K562 (cell line): ENCODE results near the gene CD14. TPM values are rescaled to one million over a fixed set of nuclear protein-coding genes. Genes with fewer than 3 reads are reported as not detected.

ENCODE experiments used
- ATAC-seq: fragments of 200-7000 bp; cut with Tn5 transposase; 3 replicates; pipeline ENCODE4 v1.9.1; 2020; ENCODE audit warnings: moderate library complexity
- BruUV-seq: library from RNA; stranded (reverse); fragments of 400-500 nt; replicated peaks from 2 replicates; lab custom pipeline; 2021; lab: Mats Ljungman, UMichigan
- CTCF ChIA-PET: fragments of 300-600 bp; formaldehyde crosslinking; extraction: SDS; loops from one replicate; lab custom pipeline; 2021; ENCODE audit warnings: low intra/inter-chr PET ratio; lab: Yijun Ruan, JAX
- POLR2A ChIA-PET: fragments of 300-600, 350-650 bp; sonication (Branson Sonifier 250); formaldehyde crosslinking; extraction: SDS; loops from one replicate; lab custom pipeline; 2021; ENCODE audit warnings: antibody characterized with exemption, inconsistent platforms; lab: Yijun Ruan, JAX
- DNase-seq, 4 experiments: peaks; one replicate each; pipeline versions ENCODE4 v3.0.0 to v3.0.0-alpha.2; 2011 to 2018; ENCODE audit warnings: low spot score in 3 of 4, mixed read lengths in 3 of 4; ENCODE audit errors: extremely low read depth in 1 of 4
- FAIRE-seq: peaks from 2 replicates; lab custom pipeline; 2011; peaks lifted over from hg19 to GRCh38; lab: Jason Lieb, UNC
- H2AFZ ChIP-seq: 2 replicates; pipeline ENCODE4 v1.6.0; 2011; ENCODE audit warnings: low read depth, low read length, control low read depth, inconsistent platforms
- H3K27ac ChIP-seq: fragments of 200-600 bp; 3 replicates; pipeline ENCODE4 v1.8.0; 2011; ENCODE audit warnings: low read depth, mild to moderate bottlenecking, control low read depth, inconsistent platforms, low read length, moderate library complexity, mixed read lengths; ENCODE audit errors: extremely low read depth
- H3K27me3 ChIP-seq, 2 experiments: fragments of 300-600 bp in 1 of 2; 2 replicates in 1 of 2; 3 replicates in 1 of 2; pipeline versions ENCODE4 v1.6.0 to v1.8.0; 2011; ENCODE audit warnings: inconsistent platforms in 2 of 2, low read length in 2 of 2, mild to moderate bottlenecking in 1 of 2, mixed read lengths in 1 of 2, moderate library complexity in 1 of 2; ENCODE audit not compliant: control insufficient read depth in 2 of 2, insufficient read depth in 2 of 2
- H3K36me3 ChIP-seq: fragments of 300-600 bp; 3 replicates; pipeline ENCODE4 v1.8.0; 2011; ENCODE audit warnings: mild to moderate bottlenecking, low read length, inconsistent platforms; ENCODE audit not compliant: control insufficient read depth, insufficient read depth
- H3K4me1 ChIP-seq, 2 experiments: fragments of 200-600 bp in 1 of 2; replicated peaks in 1 of 2; 2 replicates in 1 of 2; 3 replicates in 1 of 2; pipeline versions ENCODE4 v1.5.1 to v1.8.0; 2011; ENCODE audit warnings: inconsistent platforms in 2 of 2, low read length in 2 of 2, mild to moderate bottlenecking in 1 of 2, mixed read lengths in 1 of 2, moderate library complexity in 1 of 2; ENCODE audit not compliant: control insufficient read depth in 2 of 2, insufficient read depth in 2 of 2
- H3K4me2 ChIP-seq: 2 replicates; pipeline ENCODE4 v1.6.1; 2011; ENCODE audit warnings: low read length, control low read depth, inconsistent platforms, mixed read lengths; ENCODE audit not compliant: insufficient read depth
- H3K4me3 ChIP-seq: fragments of 200-600 bp; sonication (generic), shearing (Covaris generic); 2 replicates; pipeline ENCODE4 v1.5.1; 2016; ENCODE audit warnings: control low read depth, inconsistent platforms
- H3K79me2 ChIP-seq: fragments of 200-600 bp; 3 replicates; pipeline ENCODE4 v1.8.0; 2011; ENCODE audit warnings: low read length, inconsistent platforms; ENCODE audit not compliant: control insufficient read depth, insufficient read depth
- H3K9ac ChIP-seq, 2 experiments: 2 replicates each; pipeline versions ENCODE4 v1.6.0 to v1.6.1; 2011; ENCODE audit warnings: low read depth in 2 of 2, low read length in 2 of 2, control low read depth in 1 of 2, inconsistent platforms in 1 of 2, mild to moderate bottlenecking in 1 of 2, mixed read lengths in 1 of 2; ENCODE audit not compliant: insufficient read depth in 1 of 2
- H3K9me1 ChIP-seq: one replicate; pipeline ENCODE4 v1.6.0; 2011; ENCODE audit warnings: inconsistent platforms, mild to moderate bottlenecking, low read length, moderate library complexity; ENCODE audit not compliant: control insufficient read depth, insufficient read depth
- H3K9me3 ChIP-seq: replicated peaks from 2 replicates; pipeline ENCODE4 v1.5.1; 2011; ENCODE audit warnings: low read depth, low read length, inconsistent platforms; ENCODE audit not compliant: control insufficient read depth, insufficient read depth
- H4K20me1 ChIP-seq: replicated peaks from 2 replicates; pipeline ENCODE4 v1.6.1; 2011; ENCODE audit warnings: low read length, inconsistent platforms, mixed read lengths; ENCODE audit not compliant: control insufficient read depth, insufficient read depth
- CEBPB ChIP-seq: fragments of 450-650 bp; IDR thresholded peaks from 2 replicates; pipeline ENCODE4 v1.6.1; 2016; ENCODE audit warnings: missing genetic modification characterization, missing compliant biosample characterization
- ZNF431 ChIP-seq: sonication (generic); formaldehyde crosslinking; IDR thresholded peaks from 2 replicates; pipeline ENCODE4 v1.8.0; 2022; ENCODE audit warnings: mild to moderate bottlenecking, missing genetic modification reagents
- WGBS: fragments of 100-300 bp; shearing (Covaris generic); methylation state at CpG from one replicate; pipeline ENCODE4 v1.1.6; 2016; ENCODE audit warnings: low coverage, mixed read lengths; ENCODE audit not compliant: insufficient coverage; ENCODE audit errors: missing lambda C conversion rate; 5-methylcytosine and 5-hydroxymethylcytosine counted together
- in situ Hi-C: fragments of 300-500 bp; cut with MboI; formaldehyde crosslinking; loops from 4 replicates; pipeline ENCODE4 v1.15.0; 2018; ENCODE audit warnings: inconsistent platforms, mixed read lengths
- intact Hi-C: fragments of 100-400 bp; cut with micrococcal nuclease; formaldehyde crosslinking; loops from 2 replicates; pipeline ENCODE4 v1.14.2; 2022
- polyA plus RNA-seq, 8 experiments: library from polyadenylated mRNA; depleted of rRNA in 4 of 8; stranded (reverse) in 5 of 8; unstranded in 3 of 8; fragments of >200 nt; fragmentation: Nextera tagmentation in 2 of 8; fragmentation: Illumina TruSeq in 1 of 8; extraction: Ambion mirVana in 2 of 8; extraction: Trizol in 1 of 8; gene quantifications; 2 replicates each; pipeline versions ENCODE4 v1.2.1 to v1.2.3, GENCODE V29; 2011 to 2014; ENCODE audit warnings: inconsistent platforms in 1 of 8, missing spikeins in 1 of 8
- total RNA-seq, 7 experiments: library from RNA; depleted of rRNA in 6 of 7; stranded (reverse); fragments of >200 nt in 6 of 7; fragmentation: Illumina TruSeq in 2 of 7; extraction: Trizol in 2 of 7; gene quantifications; 2 replicates each; pipeline versions ENCODE4 v1.2.1 to v1.2.3, GENCODE V29; 2011 to 2021; ENCODE audit warnings: low replicate concordance in 1 of 7
- TF ChIP-seq, protein P1 (sequence below): IDR thresholded peaks from 2 replicates; pipeline ENCODE4 v1.6.1; 2016; ENCODE audit warnings: missing genetic modification characterization, missing compliant biosample characterization

The CD14 gene
- total and polyA plus RNA-seq, 9 of the 15 experiments (the other 6 are each of a cell fraction or from before 2014, with no cell fraction given), result 0.07 to 0.47 (median 0.14) TPM; not detected in 2

DNA sequence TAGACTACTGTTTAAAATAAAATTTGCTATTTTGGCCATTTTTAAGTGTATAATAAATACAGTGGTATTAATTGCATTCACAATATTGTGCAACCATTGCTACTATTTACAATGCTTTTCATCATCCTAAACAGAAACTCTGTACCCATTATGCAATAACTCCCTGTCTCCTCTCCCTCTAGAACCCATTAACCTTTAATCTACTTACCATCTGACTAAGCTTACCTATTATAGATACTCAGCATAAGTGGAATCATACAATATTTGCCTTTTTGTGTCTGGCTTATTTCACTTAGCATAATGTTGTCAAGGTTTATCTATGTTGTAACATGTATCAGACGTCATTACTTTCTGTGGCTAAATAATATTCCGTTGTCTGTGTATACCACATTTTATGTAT lies 25.9 kb downstream of the CD14 start (continued):
- peak; percentile 81 for TF ChIP-seq CEBPB

DNA sequence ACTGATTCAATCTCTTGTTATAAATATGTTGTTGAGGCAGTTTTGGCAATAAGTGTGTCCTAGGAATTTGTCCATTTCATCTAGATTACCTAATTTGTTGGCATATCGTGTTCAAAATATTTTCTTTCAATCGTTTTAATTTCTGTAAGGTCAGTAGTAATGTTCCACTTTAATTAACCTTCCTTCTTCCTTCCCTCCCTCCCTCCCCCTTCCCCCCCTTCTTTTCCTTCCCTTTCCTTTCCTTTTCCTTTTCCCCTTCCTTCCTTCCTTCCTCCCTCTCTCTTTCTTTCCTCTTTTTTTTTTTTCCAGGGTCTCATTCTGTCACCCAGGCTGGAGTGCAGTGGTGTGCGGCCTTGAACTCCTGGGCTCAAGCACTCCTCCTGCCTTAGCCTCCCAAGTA lies 27.1 kb downstream of the CD14 start:
- no peak for FAIRE-seq
- no peaks in the 10 kb centered on the region for H3K79me2 ChIP-seq
- no peak for DNase-seq
- no peaks in the 10 kb centered on the region for H4K20me1 ChIP-seq
- BruUV-seq, result no TSS peak
- 44% methylated on average over 3 of the region's 3 CpGs for WGBS
- H3K27ac ChIP-seq, result no peak overlapping the region
- no peak for TF ChIP-seq ZNF431 (CRISPR knock-in tag)
- TF ChIP-seq, protein P1, sequence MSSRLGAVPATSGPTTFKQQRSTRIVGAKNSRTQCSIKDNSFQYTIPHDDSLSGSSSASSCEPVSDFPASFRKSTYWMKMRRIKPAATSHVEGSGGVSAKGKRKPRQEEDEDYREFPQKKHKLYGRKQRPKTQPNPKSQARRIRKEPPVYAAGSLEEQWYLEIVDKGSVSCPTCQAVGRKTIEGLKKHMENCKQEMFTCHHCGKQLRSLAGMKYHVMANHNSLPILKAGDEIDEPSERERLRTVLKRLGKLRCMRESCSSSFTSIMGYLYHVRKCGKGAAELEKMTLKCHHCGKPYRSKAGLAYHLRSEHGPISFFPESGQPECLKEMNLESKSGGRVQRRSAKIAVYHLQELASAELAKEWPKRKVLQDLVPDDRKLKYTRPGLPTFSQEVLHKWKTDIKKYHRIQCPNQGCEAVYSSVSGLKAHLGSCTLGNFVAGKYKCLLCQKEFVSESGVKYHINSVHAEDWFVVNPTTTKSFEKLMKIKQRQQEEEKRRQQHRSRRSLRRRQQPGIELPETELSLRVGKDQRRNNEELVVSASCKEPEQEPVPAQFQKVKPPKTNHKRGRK (tag), result peak; percentile 64; the same call in 1 of the 2 replicates
- H3K27me3 ChIP-seq, result no peaks in the 10 kb centered on the region
- POLR2A ChIA-PET, result no interaction called here
- no peak overlapping the region for H3K9ac ChIP-seq
- no peak for ATAC-seq
- intact Hi-C loops (no loop called here), in situ Hi-C loops (no loop called here)
- CTCF ChIA-PET, result no interaction called here
- no peak overlapping the region for H2AFZ ChIP-seq
- H3K4me1 ChIP-seq, result no peaks in the 10 kb centered on the region
- no peaks in the 10 kb centered on the region for H3K9me1 ChIP-seq
- no peak overlapping the region for H3K4me3 ChIP-seq
- peaks cover 12% of the 10 kb centered on the region for H3K9me3 ChIP-seq
- no peak overlapping the region for H3K4me2 ChIP-seq
- H3K36me3 ChIP-seq, result no peaks in the 10 kb centered on the region
